ENCODE measurements around the gene UEVLD. TPM values are rescaled to one million over a fixed set of nuclear protein-coding genes. Genes with fewer than 3 reads are reported as not detected.

UEVLD gene
- total and polyA plus RNA-seq, 9 of the 15 experiments (the other 6 are each of a cell fraction or from before 2014, with no cell fraction given) = 4.7 to 12.6 (median 7.4) TPM

- TF ChIP-seq, protein P1, sequence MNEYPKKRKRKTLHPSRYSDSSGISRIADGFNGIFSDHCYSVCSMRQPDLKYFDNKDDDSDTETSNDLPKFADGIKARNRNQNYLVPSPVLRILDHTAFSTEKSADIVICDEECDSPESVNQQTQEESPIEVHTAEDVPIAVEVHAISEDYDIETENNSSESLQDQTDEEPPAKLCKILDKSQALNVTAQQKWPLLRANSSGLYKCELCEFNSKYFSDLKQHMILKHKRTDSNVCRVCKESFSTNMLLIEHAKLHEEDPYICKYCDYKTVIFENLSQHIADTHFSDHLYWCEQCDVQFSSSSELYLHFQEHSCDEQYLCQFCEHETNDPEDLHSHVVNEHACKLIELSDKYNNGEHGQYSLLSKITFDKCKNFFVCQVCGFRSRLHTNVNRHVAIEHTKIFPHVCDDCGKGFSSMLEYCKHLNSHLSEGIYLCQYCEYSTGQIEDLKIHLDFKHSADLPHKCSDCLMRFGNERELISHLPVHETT (CRISPR knock-in tag; conservative IDR thresholded peaks at IDR 0.05 in 1 of 2, IDR thresholded peaks at IDR 0.05 in 1 of 2) = no peak
- TF ChIP-seq TAF9B (IDR thresholded peaks at IDR 0.05; ENCODE audit: partially characterized antibody) (peak; percentile 55), TAF1 (IDR thresholded peaks at IDR 0.05; ENCODE audit: control insufficient read depth, extremely low read depth, insufficient read depth, low read length, severe bottlenecking) (peak; percentile 73), HDAC2 (IDR thresholded peaks at IDR 0.05) (peak; percentile 51; the same call in 1 of the 2 replicates), HMGN3 (IDR thresholded peaks at IDR 0.05; ENCODE audit: borderline replicate concordance, extremely low read depth, insufficient read length, low read depth, low read length) (peak; percentile 76), KDM4B (IDR thresholded peaks at IDR 0.05; ENCODE audit: borderline replicate concordance in 2 of 2, low read depth in 1 of 2) (peak in 1 of 2 experiments; percentile 58; a peak in 1 of 4 replicates), ZNF57 (CRISPR knock-in tag; IDR thresholded peaks at IDR 0.05) (no peak), ARHGAP35 (IDR thresholded peaks at IDR 0.05; ENCODE audit: partially characterized antibody) (no peak), ZNF717 (CRISPR knock-in tag; IDR thresholded peaks at IDR 0.05) (no peak), PHTF2 (CRISPR knock-in tag; IDR thresholded peaks at IDR 0.05) (no peak), ZNF280B (CRISPR knock-in tag; IDR thresholded peaks at IDR 0.05) (no peak), NUFIP1 (IDR thresholded peaks at IDR 0.05; ENCODE audit: partially characterized antibody) (no peak), SMAD3 (CRISPR knock-in tag; conservative IDR thresholded peaks at IDR 0.05) (0 out of 2 replicates have a peak, but pooled peaks have one; percentile 18), EP400 (IDR thresholded peaks at IDR 0.05) (peak; percentile 75), TGIF2 (CRISPR knock-in tag; IDR thresholded peaks at IDR 0.05) (no peak), YY1 (IDR thresholded peaks at IDR 0.05; ENCODE audit: borderline replicate concordance in 1 of 3, control insufficient read depth in 1 of 3, extremely low read depth in 1 of 3, insufficient read depth in 3 of 3, insufficient read length in 1 of 3, insufficient replicate concordance in 2 of 3, low read depth in 1 of 3, low read length in 2 of 3) (peak in 2 of 3 experiments; percentile 9 to 35), NCOA2 (IDR thresholded peaks at IDR 0.05; ENCODE audit: partially characterized antibody in 2 of 2) (no peak), RBFOX2 (IDR thresholded peaks at IDR 0.05; ENCODE audit: low read depth, low read length) (peak; percentile 87), SP1 (CRISPR knock-in tag; IDR thresholded peaks at IDR 0.05) (peak; percentile 84), KLF1 (tag; IDR thresholded peaks at IDR 0.05) (0 out of 2 replicates have a peak, but pooled peaks have one; percentile 31), TOE1 (IDR thresholded peaks at IDR 0.05; ENCODE audit: borderline replicate concordance) (peak; percentile 83), TOE1 (CRISPR knock-in tag; IDR thresholded peaks at IDR 0.05; ENCODE audit: borderline replicate concordance, low read depth) (no peak), DIDO1 (tag; IDR thresholded peaks at IDR 0.05; ENCODE audit: low read depth) (0 out of 2 replicates have a peak, but pooled peaks have one; percentile 21)
Measured at GRCh38 chr11:18588297-18589252, at the start of gene UEVLD (continued).
